Upper lobe of left lung (tissue), 6 donors: Measurements from ENCODE around the gene STARD10. TPM values are rescaled to one million over a fixed set of nuclear protein-coding genes. Genes with fewer than 3 reads are reported as not detected.

Experiments
- ATAC-seq, 2 donors: fragments of 200-7000 bp; cut with Tn5 transposase; one replicate each; pipeline ENCODE4 v1.9.1; 2022; ENCODE audit warnings: mild to moderate bottlenecking in 2 of 2, moderate library complexity in 2 of 2; ENCODE audit not compliant: low FRiP score in 2 of 2
- DNase-seq, 2 donors: peaks; one replicate each; pipeline ENCODE4 v3.0.0-alpha.2; 2019 to 2020
- H3K27ac ChIP-seq, 4 donors: fragments of 200-600 bp; sonication (generic); one replicate each; pipeline ENCODE4 v1.5.1; 2016 to 2019
- H3K27me3 ChIP-seq, 4 donors: fragments of 200-600 bp; sonication (generic); one replicate each; pipeline ENCODE4 v1.5.1; 2017 to 2019
- H3K36me3 ChIP-seq, 4 donors: fragments of 200-600 bp; sonication (generic); one replicate each; pipeline ENCODE4 v1.5.1; 2016 to 2019
- H3K4me1 ChIP-seq, 4 donors: fragments of 200-600 bp; sonication (generic); one replicate each; pipeline ENCODE4 v1.5.1; 2018 to 2019
- H3K4me3 ChIP-seq, 4 donors: fragments of 200-600 bp; sonication (generic); one replicate each; pipeline ENCODE4 v1.5.1; 2017 to 2019; ENCODE audit warnings: mild to moderate bottlenecking in 2 of 4, moderate library complexity in 1 of 4
- H3K9me3 ChIP-seq, 4 donors: fragments of 200-600 bp; sonication (generic); one replicate each; pipeline ENCODE4 v1.5.1; 2018 to 2019
- CTCF ChIP-seq, 6 experiments: fragments of 450-650 bp in 4 of 6; fragments of 200-600 bp in 2 of 6; sonication (generic) in 2 of 6; IDR thresholded peaks; one replicate each; pipeline ENCODE4 v1.5.1; 2016 to 2019; ENCODE audit warnings: antibody characterized with exemption in 6 of 6
- EP300 ChIP-seq, 4 donors: sonication (generic); formaldehyde crosslinking; IDR thresholded peaks; one replicate each; pipeline ENCODE4 v1.5.1; 2017; ENCODE audit warnings: antibody characterized with exemption in 4 of 4, control low read depth in 2 of 4
- POLR2A ChIP-seq, 4 donors: fragments of 450-650 bp; IDR thresholded peaks; one replicate each; pipeline ENCODE4 v1.5.1; 2016 to 2017; ENCODE audit warnings: antibody characterized with exemption in 4 of 4, mild to moderate bottlenecking in 2 of 4
- POLR2AphosphoS5 ChIP-seq, 2 donors: sonication (generic); formaldehyde crosslinking; IDR thresholded peaks; one replicate each; pipeline ENCODE4 v1.5.1; 2017; ENCODE audit warnings: antibody characterized with exemption in 2 of 2
- WGBS, 2 donors: methylation state at CpG; one replicate each; pipeline ENCODE4 v1.1.5; 2017 to 2018; 5-methylcytosine and 5-hydroxymethylcytosine counted together
- total RNA-seq, 6 donors: library from RNA; depleted of rRNA in 4 of 6; stranded (reverse); fragments of >200 nt in 4 of 6; gene quantifications; one replicate each; pipeline versions ENCODE4 v1.1.0 to v1.2.1, GENCODE V29; 2016 to 2021
- donor health status: DM: no; HTN: no; CAD: no; lungs with moderate emphysema.
- donor health status: DM: no; HTN: yes; CAD: no; lungs with severe emphysema.

The STARD10 gene
- total RNA-seq, 6 donors from 2014 or later, result 93.2 to 227 (median 151) TPM

DNA sequence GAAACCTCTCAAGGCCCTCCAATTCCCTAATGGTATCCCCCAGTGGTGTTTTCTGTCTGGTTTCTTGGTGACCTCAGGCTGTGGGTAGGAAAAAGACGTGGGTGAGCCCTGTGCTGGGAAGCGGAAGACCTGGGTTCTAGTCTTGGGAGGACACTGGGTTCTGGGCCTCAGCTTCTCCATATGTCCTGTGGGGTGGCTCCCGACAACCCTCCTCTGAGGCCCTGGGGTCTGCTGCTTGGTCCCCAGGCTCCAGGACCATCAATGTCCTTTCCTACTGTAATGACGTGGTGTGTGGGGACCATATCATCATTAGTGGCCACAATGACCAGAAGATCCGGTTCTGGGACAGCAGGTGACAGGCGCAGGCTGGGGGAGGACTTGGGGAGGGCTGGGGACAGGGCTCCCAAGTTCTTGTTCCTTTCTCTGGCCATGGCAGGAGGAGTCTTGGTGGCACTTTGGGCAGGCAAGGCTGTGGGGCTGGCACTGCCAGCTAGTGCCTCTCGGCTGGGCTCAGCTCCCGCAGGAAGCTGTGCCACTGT, 33.2 kb upstream of the STARD10 start:
- Histone ChIP-seq H3K4me3 (no peak overlapping the region), H3K27ac (peak overlapping the region; percentile 48 to 80 (median 74)), H3K36me3 (peaks cover 0 to 26% (median 9%) of the 10 kb centered on the region in 4 donors), H3K27me3 (no peaks in the 10 kb centered on the region), H3K9me3 (no peaks in the 10 kb centered on the region), H3K4me1 (peaks cover 15 to 33% (median 29%) of the 10 kb centered on the region in 4 donors)
- ATAC-seq (no peak), DNase-seq (no peak)
- 89 to 92% methylated on average over 7 to 8 of the region's 8 CpGs for WGBS, 2 donors
- TF ChIP-seq CTCF (IDR thresholded peaks at IDR 0.05) (no peak), EP300 (IDR thresholded peaks at IDR 0.05) (no peak), POLR2AphosphoS5 (IDR thresholded peaks at IDR 0.05) (no peak), POLR2A (IDR thresholded peaks at IDR 0.05) (no peak)

- DNase-seq, result peak in 1 of 2 donors; percentile 19
- 86 to 94% methylated on average over 14 to 15 of the region's 15 CpGs for WGBS, 2 donors
- Histone ChIP-seq H3K4me1 (peaks cover 16 to 32% (median 28%) of the 10 kb centered on the region in 4 donors), H3K27me3 (no peaks in the 10 kb centered on the region), H3K36me3 (peaks cover 0 to 26% (median 9%) of the 10 kb centered on the region in 4 donors), H3K9me3 (no peaks in the 10 kb centered on the region), H3K27ac (peak overlapping the region in 2 of 4 donors; percentile 79 to 80), H3K4me3 (no peak overlapping the region)
- no peak for ATAC-seq
- no peak for TF ChIP-seq CTCF (IDR thresholded peaks at IDR 0.05)
- no peak for TF ChIP-seq POLR2A (IDR thresholded peaks at IDR 0.05)
- TF ChIP-seq POLR2AphosphoS5 (IDR thresholded peaks at IDR 0.05), result no peak
These were observed 32.5 kb upstream of the STARD10 start for GRCh38 chr11:72826191-72826941.

DNA sequence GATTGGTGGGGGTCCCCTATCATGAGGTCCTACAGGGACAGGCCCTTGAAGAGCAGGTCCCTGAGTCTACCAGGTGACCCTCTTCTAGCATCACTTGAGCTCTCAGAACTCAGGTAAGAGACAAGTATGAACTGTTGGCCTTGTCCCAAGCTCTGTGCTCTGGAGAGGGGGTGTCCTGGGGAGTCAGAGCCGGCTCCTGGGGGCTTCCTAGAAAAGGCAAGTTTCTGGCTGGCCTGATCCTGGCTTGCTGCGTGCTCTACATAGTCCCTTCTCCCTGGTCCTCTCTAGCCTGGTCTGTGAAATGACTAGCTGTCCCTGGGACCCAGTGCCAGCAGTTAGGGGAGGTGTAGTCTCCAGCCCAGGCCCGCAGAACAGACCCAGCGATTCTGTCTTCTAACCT, 31.8 kb upstream of the STARD10 start:
- WGBS, 2 donors, result 59 to 80% methylated on average over 2 to 4 of the region's 4 CpGs
- peaks cover 19 to 34% (median 30%) of the 10 kb centered on the region in 4 donors for H3K4me1 ChIP-seq
- no peak for ATAC-seq
- H3K4me3 ChIP-seq, result no peak overlapping the region
- H3K27me3 ChIP-seq, result no peaks in the 10 kb centered on the region
- DNase-seq, result no peak
- no peak for TF ChIP-seq EP300 (IDR thresholded peaks at IDR 0.05)
- TF ChIP-seq POLR2A (IDR thresholded peaks at IDR 0.05), result no peak
- peaks cover 0 to 26% (median 9%) of the 10 kb centered on the region in 4 donors for H3K36me3 ChIP-seq
- H3K9me3 ChIP-seq, result no peaks in the 10 kb centered on the region
- peak overlapping the region in 1 of 4 donors; percentile 2 for H3K27ac ChIP-seq

DNA sequence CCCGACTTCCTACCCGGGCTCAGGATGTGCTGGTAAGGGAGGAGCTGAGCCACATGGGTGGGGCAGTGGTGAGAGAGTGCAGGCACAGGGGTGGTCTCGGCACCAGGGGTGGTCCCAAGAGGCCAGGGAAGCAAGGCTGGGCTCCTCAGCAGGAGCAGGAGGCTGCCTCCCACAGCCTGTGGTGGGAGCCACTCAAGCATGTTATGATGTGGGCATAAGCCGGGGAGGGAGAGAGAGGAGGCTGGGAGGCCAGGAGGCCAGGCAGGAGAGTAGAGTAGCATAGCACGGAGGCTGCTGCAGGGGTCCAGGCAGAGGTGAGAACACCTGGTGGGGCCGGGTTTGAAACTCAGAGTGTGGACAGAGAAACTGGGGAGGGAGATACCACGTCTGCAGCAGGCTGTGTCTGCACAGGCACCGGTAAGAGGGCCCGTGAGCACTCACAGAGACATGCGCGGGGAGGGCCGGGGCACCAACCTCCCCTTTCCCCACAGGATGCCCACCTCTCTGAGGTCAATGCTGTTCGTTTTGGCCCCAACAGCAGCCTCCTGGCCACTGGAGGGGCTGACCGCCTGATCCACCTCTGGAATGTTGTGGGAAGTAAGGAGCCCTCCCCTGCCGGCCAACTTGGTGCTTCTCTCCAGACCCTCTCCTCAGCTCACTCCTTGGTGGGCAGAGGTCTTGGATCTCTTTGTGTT, 31.1 kb upstream of the STARD10 start:
- Histone ChIP-seq H3K27ac (no peak overlapping the region), H3K9me3 (no peaks in the 10 kb centered on the region), H3K27me3 (no peaks in the 10 kb centered on the region), H3K4me1 (peaks cover 19 to 34% (median 30%) of the 10 kb centered on the region in 4 donors), H3K36me3 (peaks cover 0 to 25% (median 8%) of the 10 kb centered on the region in 4 donors), H3K4me3 (no peak overlapping the region)
- DNase-seq (peak in 1 of 2 donors; percentile 48), ATAC-seq (no peak)
- TF ChIP-seq POLR2A (IDR thresholded peaks at IDR 0.05), result no peak
- no peak for TF ChIP-seq EP300 (IDR thresholded peaks at IDR 0.05)
- no peak for TF ChIP-seq POLR2AphosphoS5 (IDR thresholded peaks at IDR 0.05)
- no peak for TF ChIP-seq CTCF (IDR thresholded peaks at IDR 0.05)
- WGBS, 2 donors, result 72 to 86% methylated on average over 14 to 15 of the region's 15 CpGs

- WGBS, 2 donors, result 80 to 85% methylated on average over 6 to 7 of the region's 7 CpGs
- DNase-seq (no peak), ATAC-seq (no peak)
- Histone ChIP-seq H3K4me3 (no peak overlapping the region), H3K27ac (peak overlapping the region in 1 of 4 donors; percentile 5), H3K36me3 (peaks cover under 1 to 24% (median 12%) of the 10 kb centered on the region in 4 donors), H3K4me1 (peaks cover 19 to 34% (median 30%) of the 10 kb centered on the region in 4 donors), H3K27me3 (no peaks in the 10 kb centered on the region), H3K9me3 (no peaks in the 10 kb centered on the region)
- TF ChIP-seq CTCF (IDR thresholded peaks at IDR 0.05) (no peak), EP300 (IDR thresholded peaks at IDR 0.05) (no peak), POLR2A (IDR thresholded peaks at IDR 0.05) (no peak), POLR2AphosphoS5 (IDR thresholded peaks at IDR 0.05) (no peak)
These were observed 30.2 kb upstream of the STARD10 start for GRCh38 chr11:72824020-72824419.
